HL-60 (cell line): ENCODE measurements around the gene CCNY.

Source experiments
- DNase-seq, 2 experiments: peaks; one replicate each; pipeline ENCODE4 v3.0.0-alpha.2; 2010 to 2020; ENCODE audit warnings: low read depth in 1 of 2, low spot score in 1 of 2
- H3K27ac ChIP-seq: fragments of 250-450 bp; sonication (Bioruptor Pico); replicated peaks from 2 replicates; pipeline ENCODE4 v1.5.1; 2020; ENCODE audit warnings: mild to moderate bottlenecking, moderate library complexity
- H3K27me3 ChIP-seq: fragments of 250-450 bp; sonication (Bioruptor Pico); 2 replicates; pipeline ENCODE4 v1.5.1; 2021; ENCODE audit warnings: mild to moderate bottlenecking, moderate library complexity; ENCODE audit not compliant: insufficient read depth, poor library complexity, severe bottlenecking
- H3K4me3 ChIP-seq: replicated peaks from 2 replicates; pipeline ENCODE4 v1.5.1; 2011; ENCODE audit warnings: mild to moderate bottlenecking, control low read depth, low read length; ENCODE audit not compliant: insufficient read depth
- CTCF ChIP-seq: IDR thresholded peaks from one replicate; pipeline ENCODE4 v1.5.1; 2011; ENCODE audit warnings: low read length, control low read depth, inconsistent platforms; ENCODE audit not compliant: insufficient read depth
- GABPA ChIP-seq: IDR thresholded peaks from 2 replicates; pipeline ENCODE4 v1.6.1; 2012; ENCODE audit warnings: low read depth
- POLR2AphosphoS5 ChIP-seq: IDR thresholded peaks from 2 replicates; pipeline ENCODE4 v1.6.1; 2012; ENCODE audit warnings: low read depth
- REST ChIP-seq: IDR thresholded peaks from 2 replicates; pipeline ENCODE4 v1.6.1; 2012; ENCODE audit warnings: low read depth; ENCODE audit not compliant: insufficient replicate concordance
- SPI1 ChIP-seq: IDR thresholded peaks from 2 replicates; pipeline ENCODE4 v1.6.1; 2012; ENCODE audit warnings: low read depth, mild to moderate bottlenecking, borderline replicate concordance

CCNY gene

GRCh38 chr10:35375091-35375765, 38.9 kb downstream of the CCNY start:
- no peak overlapping the region for H3K27ac ChIP-seq
- DNase-seq: no peak
- TF ChIP-seq GABPA (no peak), POLR2AphosphoS5 (no peak), REST (no peak), SPI1 (no peak), CTCF (no peak)

GRCh38 chr10:35377050-35377728, 40.9 kb downstream of the CCNY start:
- Histone ChIP-seq H3K27ac (no peak overlapping the region), H3K4me3 (no peak overlapping the region), H3K27me3 (no peaks in the 10 kb centered on the region)
- TF ChIP-seq POLR2AphosphoS5: no peak
- no peak for TF ChIP-seq GABPA
- no peak for TF ChIP-seq SPI1
- TF ChIP-seq REST: no peak
- TF ChIP-seq CTCF: no peak
- DNase-seq: no peak

More at GRCh38 chr10:35375091-35375765, 38.9 kb downstream of the CCNY start:
- no peak overlapping the region for H3K4me3 ChIP-seq
- no peaks in the 10 kb centered on the region for H3K27me3 ChIP-seq

GRCh38 chr10:35378541-35379210, 42.4 kb downstream of the CCNY start:
- DNase-seq: no peak
- H3K27ac ChIP-seq: no peak overlapping the region
- H3K4me3 ChIP-seq: no peak overlapping the region
- no peaks in the 10 kb centered on the region for H3K27me3 ChIP-seq
- TF ChIP-seq CTCF (no peak), POLR2AphosphoS5 (no peak), SPI1 (no peak), REST (no peak), GABPA (no peak)
